ENCODE results near the gene KRT81. TPM values are rescaled to one million over a fixed set of nuclear protein-coding genes. Genes with fewer than 3 reads are reported as not detected.
"Not testable (repeated sequence)": the region's sequence is repeated elsewhere in the genome, so short reads cannot be mapped to it uniquely, and the experiment has no call there.

KRT81 gene
- total RNA-seq, 1 experiment from 2014 or later = 0.06 TPM

GRCh38 chr12:52311285-52311648, 19.9 kb upstream of the KRT81 start:
- Histone ChIP-seq H3K36me3 (no peaks in the 10 kb centered on the region), H3K9me3 (replicated peaks) (no peaks in the 10 kb centered on the region), H3K4me3 (no peak overlapping the region), H3K27ac (no peak overlapping the region), H3K27me3 (no peaks in the 10 kb centered on the region), H3K4me1 (peaks cover 21% of the 10 kb centered on the region)
- no peak for DNase-seq

- no peak overlapping the region for H3K4me3 ChIP-seq
- no peak for DNase-seq
- H3K9me3 ChIP-seq (replicated peaks) = no peaks in the 10 kb centered on the region
- no peak overlapping the region for H3K27ac ChIP-seq
- H3K27me3 ChIP-seq = no peaks in the 10 kb centered on the region
- H3K4me1 ChIP-seq = peaks cover 21% of the 10 kb centered on the region
- H3K36me3 ChIP-seq = no peaks in the 10 kb centered on the region
Measured at GRCh38 chr12:52310622-52311284, 19.4 kb upstream of the KRT81 start.

- Histone ChIP-seq H3K4me3 (peak overlapping the region; percentile 62), H3K4me1 (peaks cover 24% of the 10 kb centered on the region), H3K36me3 (no peaks in the 10 kb centered on the region), H3K27me3 (no peaks in the 10 kb centered on the region), H3K27ac (peak overlapping the region; percentile 84), H3K9me3 (replicated peaks) (no peaks in the 10 kb centered on the region)
- no peak for DNase-seq
Measured at GRCh38 chr12:52308806-52309425, 17.6 kb upstream of the KRT81 start.

- peak overlapping the region; percentile 62 for H3K4me3 ChIP-seq
- peak overlapping the region; percentile 84 for H3K27ac ChIP-seq
- H3K4me1 ChIP-seq = peaks cover 24% of the 10 kb centered on the region
- no peaks in the 10 kb centered on the region for H3K36me3 ChIP-seq
- H3K9me3 ChIP-seq (replicated peaks) = no peaks in the 10 kb centered on the region
- no peaks in the 10 kb centered on the region for H3K27me3 ChIP-seq
- peak; percentile 84 to 85 for DNase-seq
Measured at GRCh38 chr12:52307836-52308805, 16.8 kb upstream of the KRT81 start.

GRCh38 chr12:52306731-52307130, 15.4 kb upstream of the KRT81 start:
- no peaks in the 10 kb centered on the region for H3K36me3 ChIP-seq
- H3K4me1 ChIP-seq = peaks cover 24% of the 10 kb centered on the region
- H3K4me3 ChIP-seq = no peak overlapping the region
- H3K27me3 ChIP-seq = no peaks in the 10 kb centered on the region
- H3K9me3 ChIP-seq (replicated peaks) = no peaks in the 10 kb centered on the region
- no peak overlapping the region for H3K27ac ChIP-seq
- no peak for DNase-seq

DNA sequence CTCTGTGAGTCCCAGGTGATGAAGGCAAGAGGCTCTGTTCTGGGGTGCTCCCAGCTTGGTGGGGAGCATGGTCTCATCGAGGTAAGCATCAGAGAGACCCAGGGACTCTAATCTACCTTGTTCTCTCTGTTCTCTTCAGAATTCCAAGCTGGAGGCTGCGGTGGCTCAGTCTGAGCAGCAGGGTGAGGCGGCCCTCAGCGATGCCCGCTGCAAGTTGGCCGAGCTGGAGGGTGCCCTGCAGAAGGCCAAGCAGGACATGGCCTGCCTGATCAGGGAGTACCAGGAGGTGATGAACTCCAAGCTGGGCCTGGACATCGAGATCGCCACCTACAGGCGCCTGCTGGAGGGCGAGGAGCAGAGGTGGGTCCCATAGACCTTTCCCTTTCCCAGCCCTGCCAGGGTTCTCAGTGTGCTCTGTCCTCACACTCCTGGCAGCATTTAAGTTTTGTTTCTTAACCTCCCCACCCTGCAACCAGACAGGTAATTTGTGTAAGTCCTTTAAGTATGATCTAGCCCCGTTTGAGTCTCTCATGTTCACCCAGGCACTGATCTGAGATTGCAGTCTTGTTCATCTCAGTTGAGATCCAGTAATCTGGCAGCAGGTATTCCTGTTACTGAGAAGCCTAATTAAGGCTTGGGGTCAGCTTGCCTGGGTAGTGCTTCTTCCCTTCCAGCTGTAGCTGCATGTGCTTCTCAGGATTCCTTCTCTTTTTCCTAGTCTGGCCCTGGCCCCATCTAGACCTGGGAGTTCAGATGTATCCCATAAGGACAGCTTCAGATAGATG, 14.8 kb upstream of the KRT81 start:
- DNase-seq = no peak
- Histone ChIP-seq H3K36me3 (no peaks in the 10 kb centered on the region), H3K27me3 (no peaks in the 10 kb centered on the region), H3K9me3 (replicated peaks) (no peaks in the 10 kb centered on the region), H3K27ac (no peak overlapping the region), H3K4me3 (no peak overlapping the region), H3K4me1 (peaks cover 24% of the 10 kb centered on the region)

- peak in 1 of 2 experiments; percentile 13 for DNase-seq
- H3K27ac ChIP-seq; H3K4me3 ChIP-seq; H3K9me3 ChIP-seq (replicated peaks); H3K27me3 ChIP-seq; H3K36me3 ChIP-seq: not testable (repeated sequence)
- H3K4me1 ChIP-seq = peaks cover 16% of the 10 kb centered on the region
Measured at GRCh38 chr12:52304941-52305411, 13.6 kb upstream of the KRT81 start.

DNA sequence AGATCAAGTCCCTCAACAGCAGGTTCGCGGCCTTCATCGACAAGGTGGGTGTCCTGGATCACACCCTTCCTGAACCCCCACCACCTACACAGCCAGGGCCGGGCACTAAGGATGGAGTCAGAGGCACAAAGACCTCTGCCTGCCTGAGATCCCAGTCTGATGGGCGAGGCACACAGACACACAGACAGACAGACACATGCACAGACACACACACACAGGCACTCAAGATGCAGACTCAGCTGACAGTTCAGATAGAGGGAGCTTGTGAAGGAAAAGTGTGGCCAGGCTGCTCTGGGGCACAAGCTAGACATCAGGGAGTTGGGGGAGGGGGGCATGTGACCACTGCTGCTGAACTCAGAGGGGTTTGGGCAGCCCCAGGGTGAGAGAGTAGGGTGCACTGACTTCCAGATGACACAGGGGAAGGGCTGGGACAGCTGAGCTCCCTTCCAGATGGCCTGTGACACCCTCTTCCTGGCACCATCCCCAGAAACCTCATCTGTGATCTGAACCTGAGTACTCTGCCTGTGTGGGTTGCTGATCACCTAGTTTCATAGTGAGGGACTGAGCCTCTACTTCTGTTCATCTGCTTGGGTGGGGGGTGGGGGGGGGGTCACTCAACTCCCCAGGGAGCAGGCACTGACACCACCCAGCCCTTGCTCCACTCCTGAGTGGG, 11.0 kb upstream of the KRT81 start:
- H3K4me1 ChIP-seq; H3K4me3 ChIP-seq; H3K36me3 ChIP-seq; H3K27me3 ChIP-seq; H3K9me3 ChIP-seq (replicated peaks); DNase-seq; H3K27ac ChIP-seq: not testable (repeated sequence)

DNA sequence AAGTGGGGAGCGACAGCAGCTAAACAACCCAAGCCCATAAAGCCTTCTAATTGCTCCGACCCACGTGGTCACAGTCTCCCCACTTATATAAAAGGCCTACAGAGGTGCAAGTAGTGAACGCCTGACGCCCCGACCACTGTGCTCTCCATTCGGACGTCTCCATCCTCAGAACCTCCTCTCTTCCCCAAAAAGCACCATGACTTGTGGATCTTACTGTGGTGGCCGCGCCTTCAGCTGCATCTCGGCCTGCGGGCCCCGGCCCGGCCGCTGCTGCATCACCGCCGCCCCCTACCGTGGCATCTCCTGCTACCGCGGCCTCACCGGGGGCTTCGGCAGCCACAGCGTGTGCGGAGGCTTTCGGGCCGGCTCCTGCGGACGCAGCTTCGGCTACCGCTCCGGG, 10.4 kb upstream of the KRT81 start:
- H3K27me3 ChIP-seq; H3K4me3 ChIP-seq; H3K4me1 ChIP-seq; H3K27ac ChIP-seq; DNase-seq; H3K36me3 ChIP-seq; H3K9me3 ChIP-seq (replicated peaks): not testable (repeated sequence)

DNA sequence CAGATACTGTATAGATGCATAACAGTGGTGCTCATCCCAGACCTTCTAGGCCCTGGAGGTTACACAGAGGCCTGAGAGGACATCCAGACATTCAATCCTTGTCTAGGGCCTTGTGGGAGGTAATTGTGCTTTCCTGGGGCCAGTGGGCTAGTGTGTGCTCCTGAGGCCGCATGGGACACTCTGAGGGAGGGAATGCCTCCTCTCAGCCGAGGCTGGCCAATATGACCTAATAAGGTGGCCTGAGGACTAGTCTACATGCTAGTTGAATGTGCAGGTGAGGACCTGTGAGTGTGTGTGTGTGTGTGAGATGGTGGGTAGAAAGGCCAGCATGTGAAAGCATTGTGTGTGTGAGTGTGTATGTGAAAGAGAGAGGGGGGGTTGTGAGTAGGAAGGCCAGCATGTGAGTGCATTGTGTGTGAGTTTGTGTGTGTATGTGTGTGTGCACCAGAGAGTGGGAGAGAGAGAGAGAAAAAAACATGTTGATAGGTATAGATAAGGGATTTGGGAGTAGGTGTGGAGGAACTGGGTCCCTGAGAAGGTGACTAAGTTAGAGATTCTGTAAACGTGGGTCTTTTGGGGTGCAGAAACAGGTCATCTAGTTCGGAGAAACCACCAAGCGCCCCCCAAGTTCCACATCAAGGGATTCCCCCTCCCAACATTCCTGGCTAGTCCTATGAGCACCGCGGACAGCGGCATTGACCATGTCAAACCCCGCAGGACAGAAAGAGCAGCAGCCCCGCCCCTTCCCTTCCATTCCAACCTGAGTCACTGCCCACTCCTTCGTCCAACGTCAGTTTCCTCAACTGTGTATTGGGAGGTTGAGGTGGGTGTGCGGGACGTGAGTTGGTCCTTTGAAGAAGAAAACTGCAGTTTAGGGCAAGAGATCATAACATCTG, 9.7 kb upstream of the KRT81 start:
- no peak for DNase-seq
- no peaks in the 10 kb centered on the region for H3K36me3 ChIP-seq

GRCh38 chr12:52298677-52299190, 7.4 kb upstream of the KRT81 start:
- H3K27me3 ChIP-seq = no peaks in the 10 kb centered on the region
- no peak overlapping the region for H3K27ac ChIP-seq
- no peak overlapping the region for H3K4me3 ChIP-seq
- H3K9me3 ChIP-seq (replicated peaks) = no peaks in the 10 kb centered on the region
- DNase-seq = no peak
- H3K4me1 ChIP-seq = no peaks in the 10 kb centered on the region
- no peaks in the 10 kb centered on the region for H3K36me3 ChIP-seq

More for the DNA sequence above, 9.7 kb upstream of the KRT81 start:
- H3K4me1 ChIP-seq = 0 out of 2 replicates have a peak, but pooled peaks cover 3% of the 10 kb centered on the region
- no peaks in the 10 kb centered on the region for H3K9me3 ChIP-seq (replicated peaks)
- no peaks in the 10 kb centered on the region for H3K27me3 ChIP-seq
- no peak overlapping the region for H3K4me3 ChIP-seq
- H3K27ac ChIP-seq = no peak overlapping the region

GRCh38 chr12:52296572-52297215, 5.4 kb upstream of the KRT81 start:
- no peak for DNase-seq
- Histone ChIP-seq H3K4me1 (no peaks in the 10 kb centered on the region), H3K36me3 (no peaks in the 10 kb centered on the region), H3K27me3 (no peaks in the 10 kb centered on the region), H3K4me3 (no peak overlapping the region), H3K27ac (no peak overlapping the region), H3K9me3 (replicated peaks) (no peaks in the 10 kb centered on the region)

DNA sequence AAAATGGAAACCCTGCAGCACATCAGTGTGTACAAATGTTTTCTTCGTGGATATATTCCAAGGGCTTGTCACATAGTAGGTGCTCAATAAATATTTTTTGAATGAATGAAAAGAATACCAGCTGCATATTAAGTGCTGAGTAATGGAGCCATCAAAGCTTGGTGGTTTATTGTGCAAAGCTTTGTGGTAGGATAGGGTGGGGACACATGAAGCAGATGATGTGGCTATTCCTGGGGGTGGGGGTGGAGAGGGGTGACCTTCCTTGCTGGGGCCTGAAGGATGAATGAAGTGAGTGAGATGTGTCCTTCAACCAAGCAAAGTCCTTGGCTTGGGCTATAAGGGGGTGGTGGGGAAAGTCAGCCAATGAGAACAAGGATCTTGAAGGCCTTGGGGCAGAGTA, 4.3 kb upstream of the KRT81 start:
- Histone ChIP-seq H3K36me3 (no peaks in the 10 kb centered on the region), H3K4me1 (no peaks in the 10 kb centered on the region)
- no peak for DNase-seq

More for the DNA sequence above, 4.3 kb upstream of the KRT81 start:
- Histone ChIP-seq H3K4me3 (no peak overlapping the region), H3K9me3 (replicated peaks) (no peaks in the 10 kb centered on the region), H3K27ac (no peak overlapping the region), H3K27me3 (no peaks in the 10 kb centered on the region)

Measured in SJCRH30 (cell line).